Measurements from ENCODE around the gene SLC35A2.
"Not testable (repeated sequence)": the region's sequence is repeated elsewhere in the genome, so short reads cannot be mapped to it uniquely, and the experiment has no call there.

The SLC35A2 gene

DNA sequence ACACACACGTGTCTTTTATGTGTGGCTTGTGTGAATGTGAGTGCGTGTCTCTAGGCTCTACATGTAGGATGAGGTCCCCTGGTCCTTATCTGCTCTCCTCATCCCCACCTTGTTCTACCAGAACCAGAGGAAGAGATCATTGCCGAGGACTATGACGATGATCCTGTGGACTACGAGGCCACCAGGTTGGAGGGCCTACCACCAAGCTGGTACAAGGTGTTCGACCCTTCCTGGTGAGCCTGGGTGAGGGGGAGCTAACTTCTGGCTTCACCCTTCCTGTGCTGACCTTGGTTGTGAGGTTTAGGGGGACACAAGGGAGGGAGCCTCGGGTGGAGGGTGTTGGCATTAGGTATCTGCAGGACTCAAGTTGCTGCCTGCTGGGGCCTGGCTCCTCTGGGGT, 10.4 kb downstream of the SLC35A2 start:
- no peak for FAIRE-seq

DNA sequence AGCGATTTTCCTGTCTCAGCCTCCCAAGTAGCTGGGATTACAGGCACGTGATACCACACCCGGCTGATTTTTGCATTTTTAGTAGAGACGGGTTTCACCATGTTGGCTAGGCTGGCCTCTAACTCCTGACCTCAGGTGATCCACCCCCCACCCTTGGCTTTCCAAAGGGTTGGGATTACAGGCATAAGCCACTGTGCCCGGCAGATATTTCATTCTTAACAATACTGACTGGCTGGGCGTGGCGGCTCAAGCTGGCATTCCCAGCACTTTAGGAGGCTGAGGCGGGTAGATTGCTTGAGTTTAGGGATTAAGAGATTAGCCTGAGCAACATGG, 12.4 kb downstream of the SLC35A2 start:
- FAIRE-seq: no peak

DNA sequence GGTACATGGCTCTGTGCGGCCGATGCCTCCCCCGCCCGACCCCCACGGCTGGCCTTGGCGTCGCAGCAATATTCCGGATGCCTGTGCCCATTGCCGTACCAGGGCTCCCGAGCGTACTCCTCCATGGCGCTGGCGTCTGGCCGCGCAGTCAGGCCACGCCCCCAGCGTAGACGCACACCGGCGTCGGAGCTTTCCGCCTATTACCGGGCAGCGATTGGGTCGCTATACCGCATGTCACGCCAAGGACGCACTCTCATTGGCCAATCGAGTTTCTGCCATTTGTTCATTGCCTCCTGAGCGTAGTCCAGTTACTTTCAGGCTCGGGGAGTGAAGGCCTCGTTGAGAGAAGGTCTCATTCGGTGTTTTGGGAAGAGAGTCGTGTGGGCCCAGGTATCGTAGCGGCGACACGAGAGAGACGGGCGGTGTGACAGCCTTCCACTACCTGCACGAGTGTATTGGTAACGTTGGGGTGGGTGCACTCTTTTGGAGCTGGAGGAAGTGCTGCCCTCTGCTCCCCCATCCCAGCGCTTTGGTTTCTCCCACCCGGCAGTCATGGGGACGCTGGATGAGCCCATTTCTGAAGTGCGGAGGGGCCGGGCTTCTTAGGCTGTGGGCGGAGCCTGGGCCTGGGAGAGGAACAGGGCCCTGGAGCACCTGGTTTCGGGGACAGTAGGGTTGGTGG, 13.7 kb downstream of the SLC35A2 start, which contains the start of the genes PQBP1 and TIMM17B:
Gene PQBP1 (plus strand): TSS at position 306 of the 682 bp plus-strand sequence. CDS start 580 bp downstream, outside the sequence.
Gene TIMM17B (minus strand): TSS at position 144 of the 682 bp plus-strand sequence. CDS start 19 bp downstream, at position 125.
- FAIRE-seq: peak; percentile 91

DNA sequence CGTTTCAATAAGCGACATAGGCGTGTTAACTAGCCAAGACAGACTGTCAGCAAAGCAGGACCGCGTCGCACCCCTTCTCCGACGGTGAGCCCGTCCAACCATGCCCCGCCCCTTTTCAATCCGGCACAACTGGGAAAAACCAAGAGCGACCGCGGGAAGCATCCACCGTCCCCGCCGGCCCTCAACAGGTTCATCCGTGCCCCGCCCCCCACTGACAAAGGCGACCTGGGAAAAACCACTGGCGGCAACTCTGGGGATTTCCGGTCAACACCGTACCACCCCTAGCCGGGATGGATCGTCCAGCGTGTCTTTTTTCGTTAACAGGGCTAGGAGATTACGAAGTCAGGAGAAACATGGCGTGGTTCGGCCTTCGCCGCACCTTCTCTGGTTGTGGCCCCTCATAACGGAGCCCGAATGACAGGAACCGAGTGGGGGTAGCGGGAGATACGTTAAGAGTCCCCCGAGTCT, 14.3 kb downstream of the SLC35A2 start:
- FAIRE-seq: no peak

GRCh38 chrX:48896611-48897011, 14.8 kb downstream of the SLC35A2 start:
- no peak for FAIRE-seq

- no peak for FAIRE-seq
Observed at GRCh38 chrX:48894891-48895290, 16.6 kb downstream of the SLC35A2 start.

- FAIRE-seq: no peak
Observed at GRCh38 chrX:48893556-48894348, 17.7 kb downstream of the SLC35A2 start.

GRCh38 chrX:48892896-48893295, 18.6 kb downstream of the SLC35A2 start:
- no peak for FAIRE-seq

DNA sequence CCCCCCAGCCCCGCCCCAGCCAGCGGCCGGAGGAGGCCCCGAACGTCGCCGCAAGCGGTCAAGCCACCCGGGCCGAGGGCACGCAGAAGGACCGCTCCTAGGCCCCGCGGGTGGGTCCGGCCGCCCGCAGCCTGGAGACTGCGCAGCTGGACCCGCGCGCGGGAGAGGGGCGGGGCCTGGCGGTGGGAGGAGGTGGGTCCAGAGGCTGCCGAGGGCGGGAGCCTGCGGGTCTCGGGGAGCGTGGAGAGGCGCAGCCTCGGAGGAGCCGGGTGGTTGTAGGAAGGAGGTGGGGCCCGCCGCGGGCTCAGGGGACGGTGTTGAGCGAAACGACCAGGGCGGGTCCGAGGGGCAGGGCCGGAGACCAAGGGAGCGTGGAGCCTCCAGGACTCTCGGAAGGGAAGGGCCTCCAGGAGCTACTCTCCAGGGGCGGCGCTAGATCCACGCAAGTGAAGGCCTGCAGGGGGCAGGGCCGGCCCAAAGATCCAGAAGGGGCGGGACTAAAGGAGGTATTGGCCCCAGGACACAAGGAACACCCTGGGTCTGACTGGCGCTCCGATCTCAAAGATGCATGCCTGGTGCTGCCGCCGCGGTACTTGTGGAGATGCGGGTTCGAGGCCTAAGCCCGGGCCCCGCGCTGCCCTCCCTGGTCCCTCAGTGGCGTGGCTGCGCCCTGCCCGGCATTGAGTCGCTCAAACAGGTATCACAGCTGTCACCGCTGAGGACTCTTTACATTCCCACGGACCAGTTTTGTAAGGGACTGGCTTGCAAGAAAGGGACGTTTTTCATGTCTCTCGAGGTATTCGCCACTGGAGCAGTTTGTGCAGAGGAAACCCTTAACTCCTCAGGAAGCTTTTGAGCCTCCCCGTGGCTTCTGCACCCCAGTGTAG, 19.8 kb downstream of the SLC35A2 start:
- FAIRE-seq: no peak

DNA sequence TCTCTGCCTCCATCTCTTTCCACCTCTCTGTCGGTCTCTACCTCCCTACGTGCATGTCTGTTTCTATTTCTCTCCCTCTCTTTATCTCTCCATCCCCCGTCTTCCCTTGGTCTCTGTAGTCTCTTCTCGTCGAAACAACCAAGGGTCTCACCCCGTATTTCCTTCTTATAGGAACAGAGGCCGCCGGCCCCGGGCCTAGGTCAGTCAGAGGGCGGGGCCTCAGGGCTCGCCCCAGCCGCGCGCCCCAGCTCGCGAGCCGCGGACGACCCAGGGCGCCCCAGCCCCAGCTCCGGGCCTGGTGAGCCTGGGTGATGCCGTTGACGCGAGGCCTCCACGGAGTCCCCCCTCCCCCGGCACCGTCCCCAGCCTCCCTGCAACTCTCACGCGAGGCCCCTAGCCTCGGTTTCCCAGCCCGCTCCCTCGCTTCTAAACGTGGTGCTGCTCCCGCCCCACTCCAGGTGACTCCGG, 20.5 kb downstream of the SLC35A2 start:
- no peak for FAIRE-seq

GRCh38 chrX:48890296-48890925, 21.0 kb downstream of the SLC35A2 start:
- no peak for FAIRE-seq

DNA sequence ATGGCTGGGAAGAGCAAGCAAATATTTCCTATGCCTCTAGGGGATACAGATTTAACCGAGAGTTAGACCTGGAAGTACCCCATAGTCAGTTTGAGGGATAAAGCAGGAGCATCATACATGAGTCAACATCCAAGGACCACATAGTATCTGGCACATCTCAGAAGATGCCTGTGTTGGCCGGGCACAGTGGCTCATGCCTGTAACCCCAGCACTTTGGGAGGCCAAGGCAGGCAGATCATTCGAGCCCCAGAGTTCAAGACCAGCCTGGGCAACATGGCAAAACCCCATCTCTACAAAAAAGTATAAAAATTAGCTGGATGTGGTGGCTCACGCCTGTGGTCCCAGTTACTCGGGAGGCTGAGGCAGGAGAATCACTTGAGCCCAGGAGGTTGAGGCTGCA, 24.9 kb downstream of the SLC35A2 start:
- not testable (repeated sequence) for FAIRE-seq

DNA sequence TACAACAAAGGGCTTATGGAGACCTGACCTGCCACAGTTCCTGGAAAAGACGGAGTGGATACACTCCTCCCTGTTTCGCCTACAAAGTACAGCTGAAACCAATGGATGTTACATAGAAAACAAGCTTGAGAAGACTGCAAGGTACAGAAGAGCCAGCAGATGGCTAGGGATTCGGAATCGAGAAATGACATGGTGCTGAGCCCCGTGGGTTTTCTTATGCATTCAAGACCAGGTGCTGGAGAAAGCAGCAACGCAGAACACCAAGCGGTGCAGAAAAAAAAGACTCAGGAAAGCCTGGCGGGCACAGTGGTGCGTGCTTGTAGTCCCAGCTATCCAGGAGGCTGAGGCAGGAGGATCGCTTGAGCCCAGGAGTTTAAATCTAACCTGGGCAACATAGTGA, 27.7 kb downstream of the SLC35A2 start:
- no peak for FAIRE-seq

DNA sequence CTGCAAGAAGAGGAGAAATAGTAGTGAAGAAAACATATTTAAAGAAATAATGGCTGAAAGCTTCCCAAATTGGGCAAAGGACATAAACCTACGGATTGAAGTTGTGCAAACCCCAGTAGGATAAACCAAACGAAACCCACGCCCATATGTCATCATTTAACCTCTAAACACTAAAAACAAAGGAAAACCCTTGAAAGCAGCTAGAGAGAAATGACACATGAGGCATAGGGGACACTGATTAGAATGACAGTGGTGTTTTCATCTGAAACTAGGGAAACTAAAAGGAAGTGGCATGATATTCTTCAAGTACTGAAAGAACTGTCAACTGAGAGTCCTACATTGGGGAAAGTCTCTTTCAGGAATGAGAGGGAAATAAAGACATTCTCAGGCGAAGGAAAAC, 34.5 kb downstream of the SLC35A2 start:
- not testable (repeated sequence) for FAIRE-seq

- FAIRE-seq: not testable (repeated sequence)
Observed at GRCh38 chrX:48872017-48872416, 39.4 kb downstream of the SLC35A2 start.

DNA sequence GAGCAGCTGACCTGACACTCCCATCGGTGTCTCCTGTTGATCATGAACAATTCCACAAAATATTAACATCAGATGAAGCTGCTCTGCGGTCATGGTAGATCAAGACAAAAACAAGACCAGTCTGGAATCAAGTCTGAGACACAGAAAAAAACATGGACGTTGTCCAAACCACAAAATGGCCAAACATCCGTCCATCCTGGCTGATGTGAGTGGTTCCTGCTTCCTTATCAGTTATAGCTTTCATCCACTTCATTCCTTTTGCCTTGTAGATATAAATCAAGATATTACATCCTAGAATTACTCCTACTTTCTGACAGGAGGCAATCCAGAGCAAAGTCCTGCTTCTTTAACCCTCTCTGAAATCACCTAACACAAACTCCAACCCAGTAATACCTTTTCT, 47.2 kb downstream of the SLC35A2 start:
- no peak for FAIRE-seq

GRCh38 chrX:48854898-48855297, 56.5 kb downstream of the SLC35A2 start:
- FAIRE-seq: no peak

GRCh38 chrX:48854121-48854804, 57.2 kb downstream of the SLC35A2 start:
- FAIRE-seq: not testable (repeated sequence)

GRCh38 chrX:48853494-48853893, 58.0 kb downstream of the SLC35A2 start:
- FAIRE-seq: not testable (repeated sequence)
